GM19328 (cell line): Measurements from ENCODE around the gene RWDD4.

Experiments used
- ATAC-seq: cut with Tn5 transposase; IDR thresholded peaks from one replicate; pipeline ENCODE4 v1.9.1; 2021; ENCODE audit warnings: mild to moderate bottlenecking, moderate library complexity; ENCODE audit not compliant: unreplicated experiment

RWDD4 gene

GRCh38 chr4:183659029-183659871 lies at the start of gene RWDD4, which contains the start of gene TRAPPC11:
Gene RWDD4 (minus strand): TSS chr4:183659185. CDS start chr4:183658952, 233 bp downstream.
Gene TRAPPC11 (plus strand): TSS chr4:183659293. CDS start chr4:183663868, 4,575 bp downstream.
- peak; percentile 99 for ATAC-seq

GRCh38 chr4:183702492-183702891 lies 43.5 kb upstream of the RWDD4 start:
- no peak for ATAC-seq

GRCh38 chr4:183700407-183700806 lies 41.4 kb upstream of the RWDD4 start:
- no peak for ATAC-seq

DNA sequence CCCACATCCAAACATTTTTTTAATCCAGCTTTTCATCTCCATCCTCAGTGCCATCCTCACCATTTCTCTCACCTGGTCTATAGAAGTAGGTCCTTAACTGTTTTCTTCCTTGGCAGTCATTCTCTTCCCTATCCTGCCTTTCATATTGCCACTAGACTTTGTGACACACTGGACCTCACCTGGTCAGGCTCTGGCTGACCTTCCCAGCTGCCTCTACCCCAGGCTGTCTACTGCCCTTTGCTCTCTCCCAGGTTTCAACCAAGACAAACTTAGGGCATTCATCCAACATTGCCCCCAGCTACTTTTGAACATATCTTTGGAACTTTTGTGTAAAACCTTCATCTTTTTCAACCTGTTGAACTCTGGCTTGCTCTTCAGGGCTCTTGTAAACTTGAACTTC lies 39.9 kb upstream of the RWDD4 start:
- ATAC-seq: no peak

DNA sequence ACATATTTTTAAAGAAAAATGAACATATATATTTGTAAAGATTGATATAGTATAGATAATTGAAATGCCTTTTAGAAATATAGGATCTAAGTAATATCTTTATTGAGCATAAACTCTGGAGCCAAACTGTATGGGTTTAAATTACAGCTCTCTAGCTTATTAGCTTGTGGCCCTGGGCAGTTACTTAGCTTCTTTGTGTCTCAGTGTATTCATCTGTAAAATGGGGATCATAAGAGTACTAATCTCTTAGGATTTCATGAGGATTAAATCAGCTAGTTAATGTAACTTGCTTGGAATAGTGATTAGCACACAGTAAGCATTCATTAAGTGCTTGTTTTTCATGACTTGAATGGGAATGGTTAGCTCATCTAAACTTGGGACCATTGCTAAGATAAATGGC lies 32.9 kb upstream of the RWDD4 start:
- ATAC-seq: no peak

DNA sequence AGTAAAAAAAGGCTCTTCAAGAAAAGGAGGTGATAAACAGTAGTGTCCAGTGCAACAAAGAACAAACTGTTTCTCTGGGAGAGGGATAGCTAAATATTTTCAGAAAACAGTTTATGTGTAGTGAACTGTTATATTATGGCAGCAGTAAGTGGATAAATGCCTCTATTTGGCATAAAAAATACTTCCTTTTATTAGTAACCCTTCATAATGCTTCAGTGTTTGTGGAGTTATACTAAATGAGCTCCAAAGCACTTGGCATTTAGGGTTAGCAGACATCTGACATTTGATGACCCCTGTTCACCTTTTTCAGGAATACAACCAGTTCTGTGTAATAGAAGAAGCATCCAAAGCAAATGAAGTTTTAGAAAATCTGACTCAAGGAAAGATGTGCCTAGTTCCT lies 32.0 kb upstream of the RWDD4 start:
- no peak for ATAC-seq

DNA sequence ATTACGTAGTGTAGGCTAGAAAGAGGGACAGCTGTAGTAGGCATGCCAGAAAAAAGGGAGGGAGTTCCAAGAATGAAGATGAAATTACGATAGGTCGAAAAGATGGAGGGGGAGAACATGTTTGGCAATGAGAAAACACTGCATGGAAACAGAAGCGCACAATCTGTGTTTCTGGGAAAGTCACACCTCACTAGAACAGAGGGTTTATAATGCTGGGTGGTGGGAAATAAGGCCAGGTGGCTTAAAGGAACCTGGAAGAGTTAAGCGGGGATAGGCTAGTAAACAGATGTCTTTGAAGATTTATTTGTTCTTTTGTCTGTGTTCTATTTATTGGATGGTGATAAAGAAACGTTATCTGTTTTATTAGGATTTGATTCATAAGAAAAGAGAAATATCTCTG lies 29.2 kb upstream of the RWDD4 start:
- no peak for ATAC-seq

DNA sequence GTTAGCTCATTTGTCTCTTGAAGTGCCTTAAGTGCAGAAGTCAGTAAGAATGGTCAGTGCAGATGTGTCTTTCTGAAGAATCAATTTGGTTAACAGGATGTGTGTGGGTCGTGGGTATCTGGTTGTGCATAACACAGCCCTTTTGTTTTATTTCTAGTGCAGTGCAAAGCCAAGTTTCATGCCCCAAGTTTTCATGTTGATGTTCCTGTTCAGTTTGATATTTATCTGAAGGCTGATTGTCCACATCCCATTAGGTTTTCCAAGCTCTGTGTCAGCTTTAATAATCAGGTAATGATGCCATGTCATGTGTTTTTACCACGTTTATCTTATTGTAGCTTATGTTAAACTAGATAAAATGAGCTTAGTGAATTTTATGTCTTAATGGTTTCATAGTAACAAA lies 27.5 kb upstream of the RWDD4 start:
- no peak for ATAC-seq

DNA sequence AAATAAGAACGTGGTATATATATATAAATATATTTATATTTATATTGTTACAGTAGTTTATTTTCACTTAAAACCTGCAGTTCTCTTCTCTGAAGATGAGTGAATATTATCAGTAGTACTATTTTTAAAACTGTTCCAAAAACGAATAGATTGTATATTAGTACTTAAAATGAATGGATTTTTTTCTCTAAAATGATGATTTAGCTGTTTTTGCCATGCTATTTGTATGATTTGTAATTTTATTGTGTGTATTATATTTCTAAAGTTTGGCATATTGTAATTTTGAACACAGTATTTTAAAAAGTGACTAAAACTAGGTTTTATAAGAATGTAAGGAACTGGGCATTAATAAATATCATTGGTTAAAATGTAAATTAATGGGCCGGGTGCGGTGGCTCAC lies 22.1 kb upstream of the RWDD4 start:
- ATAC-seq: no peak

- ATAC-seq: no peak
Observed at GRCh38 chr4:183675625-183676024, 16.6 kb upstream of the RWDD4 start.

GRCh38 chr4:183674153-183674552 lies 15.2 kb upstream of the RWDD4 start:
- no peak for ATAC-seq

DNA sequence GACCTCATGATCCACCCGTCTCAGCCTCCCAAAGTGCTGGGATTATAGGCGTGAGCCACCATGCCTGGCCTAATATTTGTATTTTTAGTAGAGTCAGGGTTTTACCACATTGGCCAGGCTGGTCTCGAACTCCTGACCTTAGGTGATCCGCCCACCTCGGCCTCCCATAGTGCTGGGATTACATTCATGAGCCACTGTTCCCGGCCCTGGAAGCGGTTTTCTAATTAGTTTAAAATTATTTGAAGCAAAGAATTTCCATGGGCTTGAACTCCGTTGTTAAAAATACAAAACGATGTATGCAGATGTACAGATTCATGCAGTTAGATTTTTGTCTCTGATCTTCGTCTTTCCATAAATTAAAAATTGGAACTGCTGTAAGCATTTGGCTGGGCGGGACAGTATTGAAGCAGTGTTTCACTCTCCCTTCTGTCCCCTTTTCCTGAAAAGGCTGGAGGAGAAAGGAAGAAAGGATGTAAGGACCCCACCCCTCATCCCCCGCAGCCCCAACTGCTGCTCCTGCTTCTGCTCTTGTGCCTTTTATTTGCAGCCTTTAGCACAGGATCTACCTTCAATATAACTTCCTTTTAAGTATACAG lies 12.1 kb upstream of the RWDD4 start:
- ATAC-seq: no peak

GRCh38 chr4:183670251-183670650 lies 11.3 kb upstream of the RWDD4 start:
- no peak for ATAC-seq

DNA sequence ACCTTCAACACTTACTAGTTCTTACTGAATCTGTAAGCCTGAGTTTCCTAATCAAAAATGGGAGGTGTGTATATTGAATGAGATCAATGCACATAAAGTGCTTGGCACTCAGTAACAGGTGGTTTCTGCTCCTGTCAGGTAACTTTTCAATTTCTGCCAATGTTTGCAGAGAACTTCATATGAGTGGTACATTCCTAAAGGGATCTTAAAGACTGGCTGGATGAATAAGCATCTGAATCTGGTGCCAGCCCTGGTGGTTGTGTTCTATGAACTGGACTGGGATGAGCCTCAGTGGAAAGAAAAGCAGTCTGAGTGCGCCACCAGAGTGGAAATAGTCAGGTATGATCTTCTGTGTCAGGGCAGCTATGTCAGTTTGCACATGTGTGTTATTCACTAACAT lies 7.1 kb upstream of the RWDD4 start:
- ATAC-seq: no peak

DNA sequence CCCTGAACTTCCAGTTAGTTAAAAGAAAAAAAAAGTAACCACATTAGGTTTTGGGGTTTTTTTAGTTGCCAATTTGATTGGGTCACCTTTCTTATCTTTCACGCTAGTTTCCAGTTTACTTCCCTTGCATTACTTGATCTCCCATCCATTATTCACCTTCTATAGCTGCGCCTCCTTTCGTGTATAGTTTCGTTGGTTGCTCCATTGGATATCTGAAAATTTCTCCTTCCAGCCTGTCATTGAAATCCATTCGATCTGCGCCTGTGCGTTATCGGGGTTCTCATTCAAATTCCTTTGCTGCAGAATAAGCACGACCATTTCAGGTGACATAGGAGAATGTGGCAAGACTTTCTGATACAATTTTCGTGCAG lies 872 bp upstream of the RWDD4 start:
- no peak for ATAC-seq

DNA sequence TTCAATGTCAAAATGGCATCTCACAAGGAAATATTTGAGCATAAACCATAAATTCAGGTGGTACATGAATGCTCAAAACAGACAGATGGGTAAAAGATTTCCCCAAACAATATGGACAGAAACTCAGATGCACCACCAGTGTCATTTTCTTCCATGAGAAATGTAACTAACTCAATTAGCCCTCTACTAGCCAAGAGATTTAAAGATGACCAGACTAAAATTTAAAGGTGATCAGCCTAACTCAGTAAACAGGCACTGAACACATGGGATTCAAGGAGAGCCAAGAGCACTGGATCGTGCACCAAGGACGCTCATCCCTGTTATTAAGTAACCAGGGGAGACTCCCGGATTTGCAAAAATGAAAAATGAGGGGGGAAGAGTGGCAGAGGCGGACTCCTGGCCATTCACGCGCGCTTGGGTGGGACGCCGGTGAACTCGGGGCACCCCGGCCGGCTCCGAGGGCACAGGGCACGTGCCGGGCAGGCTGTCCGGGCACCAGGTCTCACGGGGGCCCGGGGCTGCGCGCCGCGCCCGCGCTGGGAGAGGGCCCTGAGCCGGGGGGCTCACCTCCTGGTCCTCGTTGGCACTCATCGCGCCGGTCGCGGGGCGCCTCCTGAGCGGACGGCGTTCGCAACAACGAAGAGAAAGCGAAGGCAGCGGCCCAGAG lies 490 bp downstream of the RWDD4 start:
- peak; percentile 33 for ATAC-seq

DNA sequence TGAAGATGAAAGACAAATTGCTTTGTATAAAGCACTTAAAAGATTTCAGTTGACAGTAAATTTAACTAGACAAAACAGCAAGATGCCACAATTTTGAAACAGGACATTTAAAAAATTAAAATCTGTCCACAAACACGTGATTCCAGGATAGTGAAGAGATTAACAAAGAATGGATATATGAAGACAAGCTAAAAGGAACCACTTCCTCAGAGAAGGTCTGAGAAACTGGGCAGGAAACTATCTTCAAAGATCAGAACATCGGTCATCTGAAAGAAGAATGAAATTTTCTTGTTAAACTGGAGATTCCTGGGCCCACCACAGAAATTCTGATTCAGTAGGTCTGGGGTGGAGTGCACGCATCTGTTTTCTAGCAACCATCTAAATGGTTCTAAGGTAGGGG lies 1.4 kb downstream of the RWDD4 start:
- no peak for ATAC-seq

DNA sequence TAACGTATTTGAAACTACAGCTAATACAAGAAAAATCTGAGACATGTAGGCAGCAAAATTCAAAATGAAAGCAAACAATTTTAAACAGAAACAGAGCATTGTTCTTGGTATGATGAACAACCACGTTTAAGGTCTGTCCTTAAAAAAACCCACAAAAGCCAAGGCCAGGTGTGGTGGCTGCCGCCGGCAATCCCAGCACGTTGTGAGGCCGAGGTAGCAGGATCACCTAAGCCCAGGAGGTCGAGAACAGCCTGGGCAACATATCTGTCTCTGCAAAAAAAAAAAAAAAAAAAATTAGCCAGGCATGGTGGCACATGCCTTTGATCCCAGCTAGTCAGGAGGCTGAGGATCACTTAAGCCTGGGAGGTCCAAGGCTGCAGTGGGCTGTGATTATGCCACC lies 13.7 kb downstream of the RWDD4 start:
- ATAC-seq: no peak

- ATAC-seq: no peak
Observed at GRCh38 chr4:183639291-183639690, 19.7 kb downstream of the RWDD4 start.

DNA sequence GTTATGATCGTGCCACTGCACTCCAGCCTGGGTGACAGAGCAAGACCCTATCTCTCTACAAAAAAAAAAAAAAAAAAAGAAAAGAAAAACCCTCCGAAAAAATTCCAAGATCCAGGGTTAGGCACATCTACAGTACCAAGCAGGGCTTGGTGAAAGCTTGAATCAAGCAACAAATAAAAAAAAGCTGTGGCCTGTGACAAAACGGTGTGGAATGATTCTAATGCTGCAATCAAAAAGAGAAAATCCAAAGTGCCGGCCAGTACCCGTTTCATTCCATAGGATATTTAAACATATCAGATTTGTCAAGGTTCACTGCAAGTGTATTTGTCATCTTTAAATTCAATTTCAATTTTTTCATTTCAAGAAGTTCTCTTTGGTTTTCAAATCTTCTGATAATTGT lies 20.5 kb downstream of the RWDD4 start:
- no peak for ATAC-seq

- no peak for ATAC-seq
Observed at GRCh38 chr4:183637461-183637860, 21.5 kb downstream of the RWDD4 start.

- ATAC-seq: no peak
Observed at GRCh38 chr4:183636923-183637322, 22.1 kb downstream of the RWDD4 start.
